Measurements from ENCODE around the gene CD93.

The CD93 gene

GRCh38 chr20:23125159-23125558 is 39.0 kb upstream of the CD93 start:
- TF ChIP-seq, protein P1, sequence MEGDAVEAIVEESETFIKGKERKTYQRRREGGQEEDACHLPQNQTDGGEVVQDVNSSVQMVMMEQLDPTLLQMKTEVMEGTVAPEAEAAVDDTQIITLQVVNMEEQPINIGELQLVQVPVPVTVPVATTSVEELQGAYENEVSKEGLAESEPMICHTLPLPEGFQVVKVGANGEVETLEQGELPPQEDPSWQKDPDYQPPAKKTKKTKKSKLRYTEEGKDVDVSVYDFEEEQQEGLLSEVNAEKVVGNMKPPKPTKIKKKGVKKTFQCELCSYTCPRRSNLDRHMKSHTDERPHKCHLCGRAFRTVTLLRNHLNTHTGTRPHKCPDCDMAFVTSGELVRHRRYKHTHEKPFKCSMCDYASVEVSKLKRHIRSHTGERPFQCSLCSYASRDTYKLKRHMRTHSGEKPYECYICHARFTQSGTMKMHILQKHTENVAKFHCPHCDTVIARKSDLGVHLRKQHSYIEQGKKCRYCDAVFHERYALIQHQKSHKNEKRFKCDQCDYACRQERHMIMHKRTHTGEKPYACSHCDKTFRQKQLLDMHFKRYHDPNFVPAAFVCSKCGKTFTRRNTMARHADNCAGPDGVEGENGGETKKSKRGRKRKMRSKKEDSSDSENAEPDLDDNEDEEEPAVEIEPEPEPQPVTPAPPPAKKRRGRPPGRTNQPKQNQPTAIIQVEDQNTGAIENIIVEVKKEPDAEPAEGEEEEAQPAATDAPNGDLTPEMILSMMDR (IDR thresholded peaks at IDR 0.05; ENCODE audit: control insufficient read depth, extremely low read depth, insufficient read depth), result no peak
- DNase-seq (ENCODE audit: low read depth), result no peak
- no peak overlapping the region for H3K4me3 ChIP-seq (ENCODE audit: low read depth, low read length)

DNA sequence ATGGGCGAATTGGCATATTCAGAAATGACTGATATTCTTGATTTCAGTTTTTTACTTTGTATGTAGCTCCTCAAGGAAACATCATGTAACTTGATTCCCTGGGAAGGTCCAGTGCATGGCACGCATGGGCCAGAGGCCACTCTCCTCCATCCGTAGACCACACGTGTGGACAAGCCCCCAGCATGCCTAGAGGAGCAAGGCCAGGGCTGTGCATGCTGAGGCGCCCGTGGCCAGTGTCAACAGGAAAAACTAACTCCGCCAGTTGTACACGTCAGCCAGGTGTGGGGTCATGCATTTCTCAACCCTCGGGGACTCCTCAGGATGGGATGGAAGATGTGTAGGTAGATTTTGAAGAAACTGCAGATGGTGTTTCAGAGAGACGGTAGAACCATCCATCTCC is 37.8 kb upstream of the CD93 start:
- no peak for DNase-seq (ENCODE audit: low read depth)
- H3K4me3 ChIP-seq (ENCODE audit: low read depth, low read length), result no peak overlapping the region
- TF ChIP-seq, protein P1 (IDR thresholded peaks at IDR 0.05; ENCODE audit: control insufficient read depth, extremely low read depth, insufficient read depth), result no peak

DNA sequence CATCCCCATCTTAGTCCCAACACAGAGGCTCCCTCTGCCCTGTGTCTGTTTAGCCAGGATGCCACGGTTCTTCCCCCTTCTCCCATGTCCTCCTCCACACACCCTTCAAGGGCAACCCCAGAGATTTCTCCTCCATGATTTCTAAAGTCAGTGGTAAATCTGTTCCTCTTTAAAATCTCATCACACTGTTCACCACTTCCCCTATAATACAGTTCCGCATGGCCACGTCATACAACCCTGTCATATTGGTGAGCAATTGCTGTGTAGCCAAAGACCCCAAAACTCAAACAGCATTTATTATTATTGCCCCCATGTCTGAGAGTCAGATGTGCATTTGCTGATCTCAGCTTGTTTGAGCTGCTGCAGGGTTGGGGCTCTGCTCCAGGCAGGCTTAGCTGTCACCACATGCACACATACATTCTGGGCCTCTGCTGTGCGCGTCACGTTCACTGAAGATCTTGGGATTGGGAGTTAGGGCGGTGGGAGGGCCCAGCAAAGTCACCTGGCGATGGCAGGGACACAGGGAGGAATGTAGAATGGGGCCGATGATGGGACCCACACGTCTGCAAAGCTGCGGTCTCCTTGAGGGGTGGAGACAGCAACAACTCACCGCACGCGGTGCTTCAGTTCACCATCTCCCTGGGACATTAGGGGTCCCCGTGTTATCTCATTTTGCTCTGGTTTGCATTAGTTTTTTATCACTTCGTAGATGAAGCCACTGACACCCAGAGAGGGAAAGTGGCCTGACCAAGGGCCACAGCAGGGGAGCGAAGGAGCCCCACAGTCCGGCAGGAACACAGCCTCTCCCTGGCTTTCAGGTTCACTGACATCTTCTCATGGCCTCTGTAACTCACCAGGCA is 36.9 kb upstream of the CD93 start:
- DNase-seq (ENCODE audit: low read depth), result no peak
- no peak overlapping the region for H3K4me3 ChIP-seq (ENCODE audit: low read depth, low read length)
- TF ChIP-seq, protein P1 (IDR thresholded peaks at IDR 0.05; ENCODE audit: control insufficient read depth, extremely low read depth, insufficient read depth), result no peak

DNA sequence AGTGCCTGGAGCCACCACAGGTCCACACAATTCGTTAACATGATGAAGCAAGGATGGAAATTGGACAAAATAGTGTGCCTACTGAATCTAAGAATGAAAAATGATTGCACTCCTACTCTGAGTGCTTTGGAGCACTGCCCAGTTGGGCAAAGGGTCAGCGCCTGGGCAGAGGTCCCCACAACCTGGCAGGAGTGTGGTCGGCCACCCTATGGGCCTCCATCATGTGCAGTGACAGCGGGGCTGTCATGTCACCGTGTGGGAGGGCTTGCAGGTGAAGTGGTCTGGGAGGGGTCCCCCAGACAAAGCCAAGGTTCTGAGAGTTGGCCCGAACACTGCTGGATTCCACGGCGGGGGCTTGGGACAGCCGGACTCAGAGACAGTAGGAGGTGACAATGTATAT is 36.2 kb upstream of the CD93 start:
- no peak overlapping the region for H3K4me3 ChIP-seq (ENCODE audit: low read depth, low read length)
- TF ChIP-seq, protein P1 (IDR thresholded peaks at IDR 0.05; ENCODE audit: control insufficient read depth, extremely low read depth, insufficient read depth), result no peak
- DNase-seq (ENCODE audit: low read depth), result no peak

GRCh38 chr20:23121751-23122320 is 35.7 kb upstream of the CD93 start:
- H3K4me3 ChIP-seq (ENCODE audit: low read depth, low read length), result no peak overlapping the region
- DNase-seq (ENCODE audit: low read depth), result no peak
- TF ChIP-seq, protein P1 (IDR thresholded peaks at IDR 0.05; ENCODE audit: control insufficient read depth, extremely low read depth, insufficient read depth), result no peak

DNA sequence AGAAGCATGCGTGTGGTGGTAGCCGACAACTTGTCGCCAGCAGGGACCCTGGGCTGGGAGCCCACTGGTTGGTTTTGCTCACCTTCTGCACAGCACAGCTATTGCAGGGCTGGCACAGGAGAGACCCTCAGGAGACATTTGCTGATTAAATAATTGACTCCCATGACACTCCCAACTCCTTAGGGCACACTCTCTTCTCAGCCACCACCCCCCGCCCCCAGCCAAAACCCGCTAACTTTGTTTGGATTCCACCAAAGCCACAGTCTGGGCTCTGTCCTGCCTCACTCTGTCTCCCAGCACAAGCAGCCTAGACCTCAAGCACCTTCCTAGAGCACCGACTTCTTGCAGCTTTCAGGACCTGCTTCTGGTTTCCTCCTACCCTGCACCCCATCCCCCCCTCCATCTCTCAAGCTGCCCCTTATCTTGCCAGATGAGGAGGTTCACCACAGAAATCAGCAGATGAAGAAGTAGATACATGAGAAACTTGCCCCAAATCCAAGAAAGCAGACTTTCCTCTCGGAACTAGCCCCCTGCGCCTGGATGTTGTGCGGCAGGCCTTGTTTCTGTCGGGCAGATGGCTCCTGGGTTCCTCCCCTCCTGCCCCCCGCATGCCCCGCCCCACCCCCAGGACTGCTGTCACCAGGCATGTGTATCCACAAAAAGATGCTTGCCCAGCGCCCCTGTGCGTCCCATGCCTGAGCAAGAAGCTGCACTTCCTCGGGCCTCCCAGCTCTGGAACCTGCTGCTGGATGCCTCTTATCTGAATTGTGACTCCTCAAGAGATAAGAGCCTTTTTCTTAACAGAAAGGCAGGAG is 35.0 kb upstream of the CD93 start:
- no peak overlapping the region for H3K4me3 ChIP-seq (ENCODE audit: low read depth, low read length)
- TF ChIP-seq, protein P1 (IDR thresholded peaks at IDR 0.05; ENCODE audit: control insufficient read depth, extremely low read depth, insufficient read depth), result no peak
- DNase-seq (ENCODE audit: low read depth), result no peak
